ENCODE results near the gene RBFA. TPM values are rescaled to one million over a fixed set of nuclear protein-coding genes. Genes with fewer than 3 reads are reported as not detected.

Gene RBFA
- total RNA-seq, 1 experiment from 2014 or later = 39.5 TPM

GRCh38 chr18:80033181-80034067 lies 810 bp upstream of the RBFA start:
- Histone ChIP-seq H3K27ac (ENCODE audit: low read depth, low read length, poor library complexity, severe bottlenecking) (peak overlapping the region; percentile 87), H3K27me3 (replicated peaks; ENCODE audit: insufficient read depth, low read depth, low read length, poor library complexity) (no peaks in the 10 kb centered on the region), H3K9me3 (ENCODE audit: low read depth, low read length, poor library complexity, severe bottlenecking) (no peaks in the 10 kb centered on the region), H3K4me3 (ENCODE audit: low read depth, low read length, poor library complexity, severe bottlenecking) (peak overlapping the region; percentile 79), H3K36me3 (ENCODE audit: insufficient read depth, low read length, poor library complexity, severe bottlenecking) (no peaks in the 10 kb centered on the region), H3K4me1 (ENCODE audit: insufficient read depth, low read length, poor library complexity, severe bottlenecking) (peaks cover 9% of the 10 kb centered on the region)
- ChIA-PET CTCF (interaction anchor here (0.9 to 1.1 kb wide), 2 partner anchors 9 to 167 kb away, joined by 3 read pairs; no protein-coding TSS in a partner anchor), POLR2A (ENCODE audit: low non-redundant PET) (interaction anchor here (0.6 to 1.1 kb wide), 2 partner anchors 75 to 355 kb away, joined by 3 to 4 read pairs; no protein-coding TSS in a partner anchor)
- TF ChIP-seq EZH2 (IDR thresholded peaks at IDR 0.05; ENCODE audit: borderline replicate concordance, low read depth, low read length, poor library complexity, severe bottlenecking) (no peak), CTCF (conservative IDR thresholded peaks at IDR 0.05; ENCODE audit: low read depth, low read length) (no peak)
- no peak for DNase-seq (ENCODE audit: low spot score)
- intact Hi-C loops (cut with micrococcal nuclease; ENCODE audit: unreplicated experiment) = loop anchor here (2.0 to 10.0 kb wide), 3 partner anchors 45 to 639 kb away; partner anchors contain the start of genes NFATC1, SLC66A2 and TXNL4A
- BruUV-seq (replicated peaks) = TSS peak; percentile 32

GRCh38 chr18:80034852-80035406 lies 695 bp downstream of the RBFA start:
- peak overlapping the region; percentile 87 for H3K27ac ChIP-seq (ENCODE audit: low read depth, low read length, poor library complexity, severe bottlenecking)
- H3K36me3 ChIP-seq (ENCODE audit: insufficient read depth, low read length, poor library complexity, severe bottlenecking) = no peaks in the 10 kb centered on the region
- peaks cover 9% of the 10 kb centered on the region for H3K4me1 ChIP-seq (ENCODE audit: insufficient read depth, low read length, poor library complexity, severe bottlenecking)
- CTCF ChIA-PET = no interaction called here
- intact Hi-C loops (cut with micrococcal nuclease; ENCODE audit: unreplicated experiment) = loop anchor here (2.0 to 10.0 kb wide), 3 partner anchors 46 to 640 kb away; partner anchors contain the start of genes NFATC1, SLC66A2 and TXNL4A
- no peak for TF ChIP-seq EZH2 (IDR thresholded peaks at IDR 0.05; ENCODE audit: borderline replicate concordance, low read depth, low read length, poor library complexity, severe bottlenecking)
- no peak for TF ChIP-seq CTCF (conservative IDR thresholded peaks at IDR 0.05; ENCODE audit: low read depth, low read length)
- peak overlapping the region; percentile 79 for H3K4me3 ChIP-seq (ENCODE audit: low read depth, low read length, poor library complexity, severe bottlenecking)
- no peaks in the 10 kb centered on the region for H3K9me3 ChIP-seq (ENCODE audit: low read depth, low read length, poor library complexity, severe bottlenecking)
- TSS peak; percentile 51 for BruUV-seq (replicated peaks)
- POLR2A ChIA-PET (ENCODE audit: low non-redundant PET) = no interaction called here
- H3K27me3 ChIP-seq (replicated peaks; ENCODE audit: insufficient read depth, low read depth, low read length, poor library complexity) = no peaks in the 10 kb centered on the region
- DNase-seq (ENCODE audit: low spot score) = peak; percentile 11

GRCh38 chr18:80035997-80036396 lies 1.8 kb downstream of the RBFA start:
- no TSS peak for BruUV-seq (replicated peaks)
- H3K4me1 ChIP-seq (ENCODE audit: insufficient read depth, low read length, poor library complexity, severe bottlenecking) = peaks cover 9% of the 10 kb centered on the region
- no peaks in the 10 kb centered on the region for H3K27me3 ChIP-seq (replicated peaks; ENCODE audit: insufficient read depth, low read depth, low read length, poor library complexity)
- H3K4me3 ChIP-seq (ENCODE audit: low read depth, low read length, poor library complexity, severe bottlenecking) = peak overlapping the region; percentile 79
- CTCF ChIA-PET = no interaction called here
- POLR2A ChIA-PET (ENCODE audit: low non-redundant PET) = no interaction called here
- no peaks in the 10 kb centered on the region for H3K36me3 ChIP-seq (ENCODE audit: insufficient read depth, low read length, poor library complexity, severe bottlenecking)
- no peaks in the 10 kb centered on the region for H3K9me3 ChIP-seq (ENCODE audit: low read depth, low read length, poor library complexity, severe bottlenecking)
- no peak for TF ChIP-seq EZH2 (IDR thresholded peaks at IDR 0.05; ENCODE audit: borderline replicate concordance, low read depth, low read length, poor library complexity, severe bottlenecking)
- no peak for TF ChIP-seq CTCF (conservative IDR thresholded peaks at IDR 0.05; ENCODE audit: low read depth, low read length)
- DNase-seq (ENCODE audit: low spot score) = no peak
- intact Hi-C loops (cut with micrococcal nuclease; ENCODE audit: unreplicated experiment) = loop anchor here (2.0 to 10.0 kb wide), 2 partner anchors 47 to 641 kb away; partner anchors contain the start of genes NFATC1 and TXNL4A
- no peak overlapping the region for H3K27ac ChIP-seq (ENCODE audit: low read depth, low read length, poor library complexity, severe bottlenecking)
